Measurements from ENCODE around the gene CD7. TPM values are rescaled to one million over a fixed set of nuclear protein-coding genes. Genes with fewer than 3 reads are reported as not detected.

CD7 gene
- total and polyA plus RNA-seq, 9 of the 15 experiments (the other 6 are each of a cell fraction or from before 2014, with no cell fraction given) = 0.21 to 0.35 TPM; not detected in 7

DNA sequence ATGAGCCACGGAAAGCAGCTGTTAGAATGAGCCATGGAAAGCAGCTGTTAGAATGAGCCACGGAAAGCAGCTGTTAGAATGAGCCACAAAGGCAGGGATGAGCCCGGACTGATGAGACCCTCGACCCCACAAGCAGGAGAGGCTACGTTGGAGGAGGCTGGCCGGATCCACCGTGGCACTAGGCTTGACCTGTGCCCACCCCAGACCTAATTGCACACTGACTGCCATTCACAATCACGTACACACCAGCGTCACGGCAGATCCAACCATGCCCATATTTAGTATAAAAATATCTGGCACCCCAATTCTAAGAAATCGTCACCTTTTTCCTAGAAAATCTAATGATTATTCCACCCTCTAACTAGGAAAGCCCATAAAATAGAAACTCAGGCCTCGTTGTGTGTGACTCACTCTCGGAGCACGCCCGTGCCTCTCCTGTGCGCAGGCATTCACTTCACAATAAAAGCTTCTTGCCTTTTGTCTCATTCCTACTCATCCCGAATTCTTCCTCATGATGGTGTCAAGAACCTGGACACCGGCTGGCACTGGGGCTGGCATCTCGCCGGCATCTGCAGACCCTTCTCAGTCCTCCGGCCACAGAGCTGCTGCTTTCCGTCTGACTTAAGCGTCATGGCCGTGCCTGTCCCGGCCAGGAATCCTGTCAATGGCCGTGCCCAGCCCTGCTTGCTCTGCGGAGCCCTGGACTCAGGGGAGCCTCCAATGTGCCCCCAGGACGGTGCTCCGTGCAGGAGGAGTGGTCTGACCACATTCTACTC, 21.6 kb upstream of the CD7 start:
- Histone ChIP-seq H3K9me3 (replicated peaks; ENCODE audit: control insufficient read depth, insufficient read depth, low read depth, low read length) (peaks cover 4% of the 10 kb centered on the region), H3K27me3 (ENCODE audit: control insufficient read depth in 2 of 2, insufficient read depth in 2 of 2, low read length in 2 of 2) (no peaks in the 10 kb centered on the region), H3K9me1 (ENCODE audit: control insufficient read depth, insufficient read depth, low read length) (no peaks in the 10 kb centered on the region), H4K20me1 (replicated peaks; ENCODE audit: control insufficient read depth, insufficient read depth, low read length) (no peaks in the 10 kb centered on the region), H3K79me2 (ENCODE audit: control insufficient read depth, insufficient read depth, low read length) (no peaks in the 10 kb centered on the region; the same call in 2 of the 3 replicates), H3K9ac (ENCODE audit: insufficient read depth in 1 of 2, low read depth in 2 of 2, low read length in 2 of 2) (peak overlapping the region; percentile 72 to 80), H2AFZ (ENCODE audit: low read depth, low read length) (peak overlapping the region; percentile 81), H3K36me3 (ENCODE audit: control insufficient read depth, insufficient read depth, low read length) (no peaks in the 10 kb centered on the region), H3K4me2 (ENCODE audit: insufficient read depth, low read length) (peak overlapping the region; percentile 75), H3K4me1 (replicated peaks in 1 of 2; ENCODE audit: control insufficient read depth in 2 of 2, insufficient read depth in 2 of 2, low read length in 2 of 2) (peaks cover 40 to 74% of the 10 kb centered on the region in 2 experiments), H3K27ac (ENCODE audit: extremely low read depth, low read depth, low read length) (peak overlapping the region; percentile 87), H3K4me3 (peak overlapping the region; percentile 13; the same call in 1 of the 2 replicates)
- 4% methylated on average over 29 of the region's 29 CpGs for WGBS (ENCODE audit: insufficient coverage, low coverage, missing lambda C conversion rate)
- POLR2A ChIA-PET = interaction anchor here (0.6 to 1.1 kb wide), 4 partner anchors 25 to 550 kb away, joined by 4 to 6 read pairs (median 4); no protein-coding TSS in a partner anchor
- in situ Hi-C loops (cut with MboI) (no loop called here), intact Hi-C loops (cut with micrococcal nuclease) (loop anchor here (5.0 kb wide), 2 partner anchors 47 to 102 kb away; no protein-coding TSS in a partner anchor)
- BruUV-seq (replicated peaks) = no TSS peak
- CTCF ChIA-PET (ENCODE audit: low intra/inter-chr PET ratio) = no interaction called here
- FAIRE-seq = peak; percentile 97
- DNase-seq (ENCODE audit: extremely low read depth in 1 of 4, low spot score in 3 of 4) = peak; percentile 76 to 89 (median 80)
- ATAC-seq = peak; percentile 88
- TF ChIP-seq GATAD2A (IDR thresholded peaks at IDR 0.05) (peak; percentile 45), ZNF23 (CRISPR knock-in tag; IDR thresholded peaks at IDR 0.05) (no peak), SMARCA4 (IDR thresholded peaks at IDR 0.05) (peak; percentile 86), GTF2F1 (IDR thresholded peaks at IDR 0.05; ENCODE audit: low read depth, low read length) (no peak; the same call in 1 of the 2 replicates), ZNF318 (IDR thresholded peaks at IDR 0.05; ENCODE audit: borderline replicate concordance in 1 of 2, low read depth in 1 of 2) (peak in 1 of 2 experiments; percentile 91; a peak in 2 of 4 replicates), ZNF766 (CRISPR knock-in tag; conservative IDR thresholded peaks at IDR 0.05) (peak; percentile 69), SLC30A9 (CRISPR knock-in tag; IDR thresholded peaks at IDR 0.05) (no peak), ARID2 (IDR thresholded peaks at IDR 0.05) (no peak)
- TF ChIP-seq, protein P1, sequence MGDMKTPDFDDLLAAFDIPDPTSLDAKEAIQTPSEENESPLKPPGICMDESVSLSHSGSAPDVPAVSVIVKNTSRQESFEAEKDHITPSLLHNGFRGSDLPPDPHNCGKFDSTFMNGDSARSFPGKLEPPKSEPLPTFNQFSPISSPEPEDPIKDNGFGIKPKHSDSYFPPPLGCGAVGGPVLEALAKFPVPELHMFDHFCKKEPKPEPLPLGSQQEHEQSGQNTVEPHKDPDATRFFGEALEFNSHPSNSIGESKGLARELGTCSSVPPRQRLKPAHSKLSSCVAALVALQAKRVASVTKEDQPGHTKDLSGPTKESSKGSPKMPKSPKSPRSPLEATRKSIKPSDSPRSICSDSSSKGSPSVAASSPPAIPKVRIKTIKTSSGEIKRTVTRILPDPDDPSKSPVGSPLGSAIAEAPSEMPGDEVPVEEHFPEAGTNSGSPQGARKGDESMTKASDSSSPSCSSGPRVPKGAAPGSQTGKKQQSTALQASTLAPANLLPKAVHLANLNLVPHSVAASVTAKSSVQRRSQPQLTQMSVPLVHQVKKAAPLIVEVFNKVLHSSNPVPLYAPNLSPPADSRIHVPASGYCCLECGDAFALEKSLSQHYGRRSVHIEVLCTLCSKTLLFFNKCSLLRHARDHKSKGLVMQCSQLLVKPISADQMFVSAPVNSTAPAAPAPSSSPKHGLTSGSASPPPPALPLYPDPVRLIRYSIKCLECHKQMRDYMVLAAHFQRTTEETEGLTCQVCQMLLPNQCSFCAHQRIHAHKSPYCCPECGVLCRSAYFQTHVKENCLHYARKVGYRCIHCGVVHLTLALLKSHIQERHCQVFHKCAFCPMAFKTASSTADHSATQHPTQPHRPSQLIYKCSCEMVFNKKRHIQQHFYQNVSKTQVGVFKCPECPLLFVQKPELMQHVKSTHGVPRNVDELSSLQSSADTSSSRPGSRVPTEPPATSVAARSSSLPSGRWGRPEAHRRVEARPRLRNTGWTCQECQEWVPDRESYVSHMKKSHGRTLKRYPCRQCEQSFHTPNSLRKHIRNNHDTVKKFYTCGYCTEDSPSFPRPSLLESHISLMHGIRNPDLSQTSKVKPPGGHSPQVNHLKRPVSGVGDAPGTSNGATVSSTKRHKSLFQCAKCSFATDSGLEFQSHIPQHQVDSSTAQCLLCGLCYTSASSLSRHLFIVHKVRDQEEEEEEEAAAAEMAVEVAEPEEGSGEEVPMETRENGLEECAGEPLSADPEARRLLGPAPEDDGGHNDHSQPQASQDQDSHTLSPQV (IDR thresholded peaks at IDR 0.05) = peak; percentile 93

All from K562 (cell line).